ENCODE results near the gene CA5A. TPM values are rescaled to one million over a fixed set of nuclear protein-coding genes. Genes with fewer than 3 reads are reported as not detected.
A peak's percentile ranks its signal among the peaks of the same experiment; 100 is the strongest.

The CA5A gene
- total and polyA plus RNA-seq, 2 experiments from 2014 or later = 1.0 to 1.9 TPM

DNA sequence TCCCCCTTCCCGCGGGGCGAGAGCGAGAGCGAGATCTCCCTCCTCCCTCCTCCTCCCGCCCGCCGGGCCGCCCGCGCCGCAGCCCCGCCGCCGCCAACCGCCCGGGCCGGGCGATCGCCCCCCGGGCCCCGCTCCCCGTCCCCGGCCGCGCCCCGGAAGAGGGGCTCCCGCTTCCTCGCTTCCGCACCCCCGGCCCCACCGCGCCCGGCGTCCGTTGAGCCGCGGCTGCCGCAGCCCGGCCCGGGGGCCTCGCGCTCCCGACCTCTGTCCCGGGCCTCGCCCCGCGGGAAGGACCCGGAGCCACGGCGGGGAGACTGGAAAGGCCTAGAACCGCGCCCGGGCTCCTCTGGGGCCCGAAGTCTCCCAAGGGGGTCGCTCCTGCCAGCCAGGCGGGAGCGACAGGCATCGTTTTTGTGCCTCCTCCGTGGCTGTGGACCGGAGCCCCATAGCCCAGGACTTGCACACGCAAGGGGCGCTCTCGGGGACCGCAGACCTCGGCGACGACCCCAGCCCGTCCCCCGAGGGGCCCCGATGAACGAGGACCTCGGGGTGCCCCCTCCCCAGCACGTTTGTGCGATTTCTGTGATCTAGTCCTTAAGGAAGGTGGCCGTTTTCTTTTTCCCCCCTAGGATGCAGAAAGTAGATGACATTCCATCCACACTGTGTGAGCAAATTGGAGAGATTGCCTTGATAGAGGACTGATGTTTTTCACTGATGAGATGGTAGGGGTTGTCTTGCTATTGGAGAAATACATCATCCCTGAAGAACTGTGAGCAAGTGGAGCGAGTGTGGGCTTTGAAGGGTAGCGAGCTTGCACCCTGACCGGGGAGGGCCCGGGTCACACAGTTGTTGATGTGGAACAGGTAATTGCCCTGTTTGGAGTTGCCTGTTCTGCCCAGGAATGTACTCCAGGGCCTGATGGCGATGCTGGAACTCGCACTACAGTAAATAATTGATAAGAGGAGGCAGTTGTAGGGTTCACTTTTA lies 15.5 kb upstream of the CA5A start:
- Histone ChIP-seq H3K27me3 (no peaks in the 10 kb centered on the region), H3K27ac (peak overlapping the region; percentile 99), H4K20me1 (ENCODE audit: insufficient read depth, poor library complexity, severe bottlenecking) (no peaks in the 10 kb centered on the region), H2AFZ (peak overlapping the region; percentile 66), H3K79me2 (peaks cover 53% of the 10 kb centered on the region), H3K4me3 (peak overlapping the region; percentile 96), H3K9me3 (ENCODE audit: low read depth) (no peaks in the 10 kb centered on the region), H3K4me2 (peak overlapping the region; percentile 97), H3K36me3 (replicated peaks; ENCODE audit: insufficient read depth, low read depth) (no peaks in the 10 kb centered on the region), H3K4me1 (ENCODE audit: insufficient read depth) (peaks cover 25% of the 10 kb centered on the region), H3K9me2 (replicated peaks; ENCODE audit: insufficient read depth) (no peaks in the 10 kb centered on the region)
- peak; percentile 37 for TF ChIP-seq CTCF (IDR thresholded peaks at IDR 0.05; ENCODE audit: poor library complexity)
- TF ChIP-seq EZH2phosphoT487 (IDR thresholded peaks at IDR 0.05; ENCODE audit: low read depth, severe bottlenecking, unreplicated experiment) = no peak
- WGBS (ENCODE audit: low lambda C conversion rate, missing lambda C conversion rate) = 2% methylated on average over 44 of the region's 82 CpGs
- peak; percentile 54 for DNase-seq (ENCODE audit: low spot score)

DNA sequence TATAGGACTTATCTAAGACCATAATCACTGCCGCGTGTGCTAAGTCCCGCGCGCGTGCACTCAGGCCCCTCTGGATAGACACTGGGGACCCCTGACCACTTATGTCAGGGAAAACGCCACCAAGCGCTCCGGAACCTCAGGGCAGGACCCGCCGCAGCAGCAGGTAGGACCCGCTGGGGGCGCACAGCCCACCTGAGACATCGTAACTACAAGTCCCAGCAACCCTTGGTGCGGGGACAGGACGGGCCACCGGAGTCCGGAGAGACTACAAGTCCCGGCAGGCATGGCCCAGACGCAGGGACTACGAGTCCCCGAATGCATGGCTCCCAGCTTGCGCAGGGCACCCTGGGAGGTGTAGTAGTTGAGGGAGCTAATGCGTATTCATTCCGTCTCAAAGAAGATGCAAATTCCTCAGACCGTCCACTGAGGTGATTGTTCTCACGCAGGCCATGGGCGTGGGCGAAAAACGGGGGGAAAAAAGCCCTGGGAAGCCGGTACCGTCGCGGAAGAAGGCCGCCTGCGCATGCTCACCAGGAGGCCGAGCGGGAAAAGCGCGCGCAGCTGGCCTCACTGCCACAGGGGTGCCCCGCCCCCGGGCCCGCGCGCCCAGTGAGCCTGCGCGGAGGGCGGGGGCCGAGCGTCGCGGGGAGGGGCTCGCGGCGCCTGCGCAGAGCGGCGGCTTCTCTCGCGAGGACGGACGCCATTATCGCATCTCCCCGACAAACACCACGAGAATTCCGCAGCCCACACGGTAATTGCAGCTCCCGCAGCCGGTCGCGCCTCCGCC lies 14.6 kb upstream of the CA5A start, which contains the start of gene BANP:
TSS of gene BANP (plus strand) at position 670 of the 787 bp plus-strand sequence. CDS start 23,682 bp downstream, outside the sequence.
- TF ChIP-seq CTCF (IDR thresholded peaks at IDR 0.05; ENCODE audit: poor library complexity) = peak; percentile 21
- no peak for TF ChIP-seq EZH2 (IDR thresholded peaks at IDR 0.05; ENCODE audit: borderline replicate concordance)
- TF ChIP-seq EZH2phosphoT487 (IDR thresholded peaks at IDR 0.05; ENCODE audit: low read depth, severe bottlenecking, unreplicated experiment) = no peak
- Histone ChIP-seq H3K4me2 (peak within 1 kb of the TSS; percentile 97), H3K27ac (peak within 1 kb of the TSS; percentile 99), H2AFZ (peak within 1 kb of the TSS; percentile 85), H3K9me2 (replicated peaks; ENCODE audit: insufficient read depth) (no peaks in the 10 kb centered on the region), H3K79me2 (peaks cover 44% of the 10 kb centered on the region), H3K4me3 (peak within 1 kb of the TSS; percentile 96), H3K27me3 (no peaks in the 10 kb centered on the region), H4K20me1 (ENCODE audit: insufficient read depth, poor library complexity, severe bottlenecking) (no peaks in the 10 kb centered on the region), H3K9me3 (ENCODE audit: low read depth) (no peaks in the 10 kb centered on the region), H3K4me1 (ENCODE audit: insufficient read depth) (peaks cover 19% of the 10 kb centered on the region), H3K36me3 (replicated peaks; ENCODE audit: insufficient read depth, low read depth) (no peaks in the 10 kb centered on the region)
- peak; percentile 99 for DNase-seq (ENCODE audit: low spot score)
- WGBS (ENCODE audit: low lambda C conversion rate, missing lambda C conversion rate) = 1% methylated on average over 50 of the region's 73 CpGs

- no peak for DNase-seq (ENCODE audit: low spot score)
- no peak for TF ChIP-seq CTCF (IDR thresholded peaks at IDR 0.05; ENCODE audit: poor library complexity)
- TF ChIP-seq EZH2 (IDR thresholded peaks at IDR 0.05; ENCODE audit: borderline replicate concordance) = no peak
- TF ChIP-seq EZH2phosphoT487 (IDR thresholded peaks at IDR 0.05; ENCODE audit: low read depth, severe bottlenecking, unreplicated experiment) = no peak
- H3K27me3 ChIP-seq = no peaks in the 10 kb centered on the region
- H4K20me1 ChIP-seq (ENCODE audit: insufficient read depth, poor library complexity, severe bottlenecking) = no peaks in the 10 kb centered on the region
- H3K79me2 ChIP-seq = peaks cover 26% of the 10 kb centered on the region
- no peak overlapping the region for H2AFZ ChIP-seq
- H3K36me3 ChIP-seq (replicated peaks; ENCODE audit: insufficient read depth, low read depth) = no peaks in the 10 kb centered on the region
- no peak overlapping the region for H3K4me3 ChIP-seq
- no peak overlapping the region for H3K4me2 ChIP-seq
- H3K9me3 ChIP-seq (ENCODE audit: low read depth) = no peaks in the 10 kb centered on the region
- H3K4me1 ChIP-seq (ENCODE audit: insufficient read depth) = peaks cover 15% of the 10 kb centered on the region
- H3K9me2 ChIP-seq (replicated peaks; ENCODE audit: insufficient read depth) = no peaks in the 10 kb centered on the region
- WGBS (ENCODE audit: low lambda C conversion rate, missing lambda C conversion rate) = 90% methylated on average over 16 of the region's 16 CpGs
- peak overlapping the region; percentile 69 for H3K27ac ChIP-seq
Measured at GRCh38 chr16:87949071-87949744, 12.9 kb upstream of the CA5A start.
